Stomach (tissue), 9 donors: ENCODE measurements around the gene PALD1. TPM values are rescaled to one million over a fixed set of nuclear protein-coding genes. Genes with fewer than 3 reads are reported as not detected.

ENCODE experiments used
- DNase-seq, 2 donors: peaks; one replicate each; pipeline versions ENCODE4 v3.0.0 to v3.0.0-alpha.2; 2013 to 2019
- H3K27ac ChIP-seq, 5 donors: fragments of 200-600 bp in 4 of 5; sonication (generic) in 4 of 5; one replicate each; pipeline ENCODE4 v1.5.1; 2013 to 2019; ENCODE audit warnings: mild to moderate bottlenecking in 1 of 5, moderate library complexity in 1 of 5
- H3K27me3 ChIP-seq, 3 donors: fragments of 200-600 bp; sonication (generic); one replicate each; pipeline ENCODE4 v1.5.1; 2017 to 2019; ENCODE audit warnings: mixed run types in 1 of 3
- H3K36me3 ChIP-seq, 4 donors: fragments of 200-600 bp; sonication (generic); 1 replicate in 3 of 4; 2 replicates in 1 of 4; pipeline ENCODE4 v1.5.1; 2016 to 2019
- H3K4me1 ChIP-seq, 4 donors: fragments of 200-600 bp; sonication (generic); one replicate each; pipeline ENCODE4 v1.5.1; 2016 to 2019
- H3K4me3 ChIP-seq, 4 donors: fragments of 200-600 bp; sonication (generic) in 3 of 4; one replicate each; pipeline ENCODE4 v1.5.1; 2016 to 2019; ENCODE audit warnings: mild to moderate bottlenecking in 1 of 4
- H3K9me3 ChIP-seq, 4 donors: fragments of 200-600 bp; sonication (generic); one replicate each; pipeline ENCODE4 v1.5.1; 2016 to 2019
- EP300 ChIP-seq: sonication (generic); formaldehyde crosslinking; IDR thresholded peaks from one replicate; pipeline ENCODE4 v1.6.1; 2017; ENCODE audit warnings: antibody characterized with exemption
- POLR2A ChIP-seq, 4 donors: fragments of 450-650 bp; IDR thresholded peaks; one replicate each; pipeline ENCODE4 v1.6.1; 2016; ENCODE audit warnings: antibody characterized with exemption in 4 of 4, control low read depth in 2 of 4, mild to moderate bottlenecking in 1 of 4, moderate library complexity in 1 of 4
- POLR2AphosphoS5 ChIP-seq, 3 donors: sonication (generic); formaldehyde crosslinking; IDR thresholded peaks; one replicate each; pipeline ENCODE4 v1.6.1; 2016; ENCODE audit warnings: antibody characterized with exemption in 3 of 3
- WGBS, 5 donors: extraction: QIAGEN DNeasy Blood & Tissue Kit in 3 of 5; methylation state at CpG; one replicate each; pipeline versions ENCODE4 v1.1.5 to v1.1.7; 2013 to 2018; 5-methylcytosine and 5-hydroxymethylcytosine counted together
- intact Hi-C: fragments of 100-400 bp; cut with DNase I; formaldehyde crosslinking; loops from one replicate; pipeline ENCODE4 v1.15.1; 2023; ENCODE audit warnings: low total_unique reads
- polyA plus RNA-seq, 3 donors: library from polyadenylated mRNA; stranded (reverse); fragments of 200-250 nt; gene quantifications; one replicate each; pipeline ENCODE4 v1.2.3, GENCODE V29; 2013
- total RNA-seq, 5 donors: library from RNA; depleted of rRNA; stranded (reverse); fragments of >200 nt; gene quantifications; one replicate each; pipeline versions ENCODE4 v1.1.0 to v1.2.3, GENCODE V29; 2014 to 2016
- TF ChIP-seq, protein P1 (sequence below), 7 experiments: fragments of 450-650 bp in 4 of 7; fragments of 200-600 bp in 3 of 7; sonication (generic) in 3 of 7; IDR thresholded peaks; one replicate each; pipeline ENCODE4 v1.5.1; 2016 to 2019; ENCODE audit warnings: antibody characterized with exemption in 7 of 7, control low read depth in 2 of 7, mild to moderate bottlenecking in 1 of 7
- donor health status: healthy with polysubstance abuse.
- donor health status: Bipolar disorder and iron deficiency.
- donor health status: healthy.

The PALD1 gene
- total and polyA plus RNA-seq, 8 donors = 2.4 to 25.1 (median 4.0) TPM

DNA sequence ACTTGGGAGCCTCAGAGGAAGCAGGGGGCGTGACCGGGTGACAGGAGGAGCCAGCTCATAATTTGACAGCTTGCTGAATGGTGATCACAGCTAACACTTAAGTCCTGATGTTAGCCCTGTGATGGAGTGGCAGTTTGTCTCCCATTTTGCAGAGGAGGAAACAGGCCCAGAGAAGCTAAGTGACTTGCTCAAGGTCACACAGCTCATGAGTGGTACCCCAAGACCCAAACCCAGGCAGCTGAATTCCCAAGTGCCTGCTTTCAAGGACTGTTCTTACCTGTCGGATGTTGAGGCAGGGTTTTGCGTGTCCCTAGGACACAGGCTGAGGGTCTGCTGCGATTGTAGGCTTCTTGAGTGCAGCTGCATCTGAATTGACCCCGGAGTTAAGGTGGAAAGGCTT lies 51.7 kb downstream of the PALD1 start:
- no peak for DNase-seq
- H3K27ac ChIP-seq = no peak overlapping the region
- no peaks in the 10 kb centered on the region for H3K27me3 ChIP-seq
- no peaks in the 10 kb centered on the region for H3K4me1 ChIP-seq
- intact Hi-C loops = no loop called here
- 80 to 98% (median 88%) methylated on average over 6 of the region's 6 CpGs for WGBS, 5 donors
- peaks cover 0 to 31% (median 13%) of the 10 kb centered on the region in 4 donors for H3K36me3 ChIP-seq
- no peaks in the 10 kb centered on the region for H3K9me3 ChIP-seq
- no peak overlapping the region for H3K4me3 ChIP-seq
- TF ChIP-seq POLR2AphosphoS5 (IDR thresholded peaks at IDR 0.05) = no peak
- TF ChIP-seq, protein P1, sequence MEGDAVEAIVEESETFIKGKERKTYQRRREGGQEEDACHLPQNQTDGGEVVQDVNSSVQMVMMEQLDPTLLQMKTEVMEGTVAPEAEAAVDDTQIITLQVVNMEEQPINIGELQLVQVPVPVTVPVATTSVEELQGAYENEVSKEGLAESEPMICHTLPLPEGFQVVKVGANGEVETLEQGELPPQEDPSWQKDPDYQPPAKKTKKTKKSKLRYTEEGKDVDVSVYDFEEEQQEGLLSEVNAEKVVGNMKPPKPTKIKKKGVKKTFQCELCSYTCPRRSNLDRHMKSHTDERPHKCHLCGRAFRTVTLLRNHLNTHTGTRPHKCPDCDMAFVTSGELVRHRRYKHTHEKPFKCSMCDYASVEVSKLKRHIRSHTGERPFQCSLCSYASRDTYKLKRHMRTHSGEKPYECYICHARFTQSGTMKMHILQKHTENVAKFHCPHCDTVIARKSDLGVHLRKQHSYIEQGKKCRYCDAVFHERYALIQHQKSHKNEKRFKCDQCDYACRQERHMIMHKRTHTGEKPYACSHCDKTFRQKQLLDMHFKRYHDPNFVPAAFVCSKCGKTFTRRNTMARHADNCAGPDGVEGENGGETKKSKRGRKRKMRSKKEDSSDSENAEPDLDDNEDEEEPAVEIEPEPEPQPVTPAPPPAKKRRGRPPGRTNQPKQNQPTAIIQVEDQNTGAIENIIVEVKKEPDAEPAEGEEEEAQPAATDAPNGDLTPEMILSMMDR (IDR thresholded peaks at IDR 0.05) = no peak
- TF ChIP-seq EP300 = no peak
- TF ChIP-seq POLR2A (IDR thresholded peaks at IDR 0.05) = no peak

DNA sequence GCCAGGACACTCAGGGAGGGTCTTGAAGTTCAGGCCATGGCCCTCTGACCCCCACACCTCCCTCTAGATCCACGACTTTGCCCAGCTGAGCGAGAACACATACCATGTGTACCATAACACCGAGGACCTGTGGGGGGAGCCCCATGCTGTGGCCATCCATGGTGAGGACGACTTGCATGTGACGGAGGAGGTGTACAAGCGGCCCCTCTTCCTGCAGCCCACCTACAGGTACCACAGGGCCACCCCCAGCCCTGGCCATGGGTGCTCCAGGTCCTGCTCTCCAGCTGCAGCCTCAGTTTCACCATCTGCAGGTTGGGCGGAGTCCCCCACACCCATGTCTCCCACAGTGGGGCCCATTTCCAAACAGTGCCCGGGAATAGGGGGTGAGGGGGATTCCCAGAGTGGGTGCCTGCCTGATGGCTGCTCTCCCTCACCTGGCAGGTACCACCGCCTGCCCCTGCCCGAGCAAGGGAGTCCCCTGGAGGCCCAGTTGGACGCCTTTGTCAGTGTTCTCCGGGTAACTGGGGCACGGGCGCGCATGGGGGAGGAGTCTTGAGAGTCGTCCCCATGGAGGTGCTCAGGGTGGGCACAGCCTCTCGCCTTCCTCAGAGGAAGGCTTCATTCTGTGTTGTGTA lies 54.1 kb downstream of the PALD1 start:
- peaks cover 0 to 31% (median 6%) of the 10 kb centered on the region in 4 donors for H3K36me3 ChIP-seq
- no peak overlapping the region for H3K4me3 ChIP-seq
- DNase-seq = no peak
- no peak overlapping the region for H3K27ac ChIP-seq
- WGBS, 5 donors = 75 to 91% (median 86%) methylated on average over 9 to 17 of the region's 17 CpGs
- intact Hi-C loops = no loop called here
- TF ChIP-seq, protein P1 (IDR thresholded peaks at IDR 0.05) = no peak
- TF ChIP-seq POLR2AphosphoS5 (IDR thresholded peaks at IDR 0.05) (no peak), POLR2A (IDR thresholded peaks at IDR 0.05) (no peak), EP300 (no peak)
- no peaks in the 10 kb centered on the region for H3K27me3 ChIP-seq
- no peaks in the 10 kb centered on the region for H3K9me3 ChIP-seq
- peaks cover 0 to under 1% (median 0%) of the 10 kb centered on the region in 4 donors for H3K4me1 ChIP-seq

DNA sequence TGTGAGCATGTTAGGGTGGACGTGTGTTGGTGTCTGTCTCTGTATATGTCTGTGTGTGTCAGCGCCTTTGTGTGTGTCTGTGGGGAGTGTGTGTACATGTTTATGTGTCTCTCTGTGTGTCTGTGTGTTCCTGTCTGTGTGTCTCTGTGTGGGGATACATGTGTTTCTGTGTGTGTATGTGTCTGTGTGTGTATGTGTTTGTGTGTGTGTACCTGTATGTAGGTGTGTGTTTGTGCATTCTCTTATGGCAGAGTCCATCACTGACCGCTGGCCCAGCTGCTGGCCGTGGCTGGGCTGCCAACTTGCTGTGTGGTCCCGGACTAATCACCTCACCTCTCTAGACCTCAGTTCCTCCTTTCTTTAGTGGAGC lies 54.6 kb downstream of the PALD1 start:
- TF ChIP-seq EP300 (no peak), POLR2A (IDR thresholded peaks at IDR 0.05) (no peak), POLR2AphosphoS5 (IDR thresholded peaks at IDR 0.05) (no peak)
- TF ChIP-seq, protein P1 (IDR thresholded peaks at IDR 0.05) = no peak
- no peaks in the 10 kb centered on the region for H3K9me3 ChIP-seq
- peaks cover 0 to 5% (median 0%) of the 10 kb centered on the region in 4 donors for H3K4me1 ChIP-seq
- intact Hi-C loops = no loop called here
- no peak overlapping the region for H3K4me3 ChIP-seq
- DNase-seq = no peak
- peaks cover 0 to 31% (median 6%) of the 10 kb centered on the region in 4 donors for H3K36me3 ChIP-seq
- no peaks in the 10 kb centered on the region for H3K27me3 ChIP-seq
- H3K27ac ChIP-seq = no peak overlapping the region
- WGBS, 5 donors = 78 to 90% (median 83%) methylated on average over 5 of the region's 5 CpGs

DNA sequence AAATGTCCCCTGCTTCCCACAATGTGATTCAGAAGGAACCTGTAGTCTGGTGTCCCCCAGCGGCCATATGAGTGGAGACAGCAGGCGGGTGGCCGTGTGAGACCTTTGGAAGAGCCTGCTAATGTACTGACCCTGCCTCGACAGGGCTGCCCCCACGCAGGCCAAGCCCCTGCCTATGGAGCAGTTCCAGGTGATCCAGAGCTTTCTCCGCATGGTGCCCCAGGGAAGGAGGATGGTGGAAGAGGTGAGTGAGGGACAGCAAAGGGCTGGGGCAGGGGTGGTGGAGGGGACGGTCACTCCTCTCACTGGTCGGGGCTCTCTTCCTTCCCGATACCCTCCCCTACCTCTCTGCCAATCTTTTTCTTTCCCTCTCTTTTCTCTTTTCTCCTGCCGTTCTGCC lies 55.7 kb downstream of the PALD1 start:
- H3K27ac ChIP-seq = peak overlapping the region in 1 of 5 donors; percentile 44
- 76 to 85% (median 79%) methylated on average over 10 of the region's 10 CpGs for WGBS, 5 donors
- peaks cover 0 to 38% (median 8%) of the 10 kb centered on the region in 4 donors for H3K36me3 ChIP-seq
- no peaks in the 10 kb centered on the region for H3K9me3 ChIP-seq
- DNase-seq = no peak
- H3K27me3 ChIP-seq = no peaks in the 10 kb centered on the region
- H3K4me1 ChIP-seq = peaks cover 0 to 11% (median 0%) of the 10 kb centered on the region in 4 donors
- TF ChIP-seq POLR2A (IDR thresholded peaks at IDR 0.05) (no peak), POLR2AphosphoS5 (IDR thresholded peaks at IDR 0.05) (no peak), EP300 (no peak)
- TF ChIP-seq, protein P1 (IDR thresholded peaks at IDR 0.05) = no peak
- intact Hi-C loops = no loop called here
- H3K4me3 ChIP-seq = no peak overlapping the region
